Measurements from ENCODE around the gene VTI1B. TPM values are rescaled to one million over a fixed set of nuclear protein-coding genes. Genes with fewer than 3 reads are reported as not detected.
"Not testable (repeated sequence)": the region's sequence is repeated elsewhere in the genome, so short reads cannot be mapped to it uniquely, and the experiment has no call there.

The VTI1B gene
- total RNA-seq, 4 donors from 2014 or later, result 82.0 to 178 (median 99.8) TPM

GRCh38 chr14:67704484-67705089 is 30.2 kb upstream of the VTI1B start:
- Histone ChIP-seq H3K9me3 (no peaks in the 10 kb centered on the region), H3K36me3 (no peaks in the 10 kb centered on the region), H3K27me3 (no peaks in the 10 kb centered on the region), H3K27ac (no peak overlapping the region), H3K4me3 (replicated peaks in 1 of 3) (no peak overlapping the region), H3K4me1 (no peaks in the 10 kb centered on the region)
- intact Hi-C loops (cut with DNase I), result loop anchor here (10.0 kb wide), 1 partner anchor 280 kb away; no protein-coding TSS in a partner anchor
- no peak for DNase-seq
- WGBS, 2 donors, result 0 to 2% methylated on average over 3 of the region's 3 CpGs
- peak in 5 of 6 experiments; percentile 40 to 85 (median 74) for TF ChIP-seq CTCF (IDR thresholded peaks at IDR 0.05)
- no peak for TF ChIP-seq POLR2A (IDR thresholded peaks at IDR 0.05)

DNA sequence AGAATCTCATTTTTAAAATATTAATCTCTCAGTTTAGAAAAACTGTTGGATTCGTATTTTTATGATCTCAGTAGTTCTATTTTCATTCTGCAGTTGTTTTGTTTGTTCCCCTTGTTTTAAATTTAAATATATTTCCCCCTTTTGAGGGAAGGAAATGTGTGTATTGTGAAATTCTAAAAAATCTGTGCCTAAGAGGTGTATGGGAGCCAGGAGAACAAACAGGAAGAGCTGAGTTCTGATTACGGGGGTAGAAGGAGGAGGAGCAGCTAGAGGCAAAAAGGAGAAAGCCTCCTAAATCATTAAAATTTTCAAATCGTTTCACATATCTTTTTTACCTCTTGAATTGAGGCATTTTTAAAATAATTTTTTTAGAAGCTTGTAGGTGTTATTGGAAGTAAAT is 29.6 kb upstream of the VTI1B start:
- intact Hi-C loops (cut with DNase I), result loop anchor here (10.0 kb wide), 1 partner anchor 279 kb away; no protein-coding TSS in a partner anchor
- no peak overlapping the region for H3K27ac ChIP-seq
- H3K4me1 ChIP-seq, result no peaks in the 10 kb centered on the region
- H3K36me3 ChIP-seq, result no peaks in the 10 kb centered on the region
- H3K4me3 ChIP-seq (replicated peaks in 1 of 3), result no peak overlapping the region
- 55 to 59% methylated on average over 3 of the region's 3 CpGs for WGBS, 2 donors
- TF ChIP-seq POLR2A (IDR thresholded peaks at IDR 0.05), result no peak
- DNase-seq, result no peak
- H3K9me3 ChIP-seq, result no peaks in the 10 kb centered on the region
- H3K27me3 ChIP-seq, result no peaks in the 10 kb centered on the region

DNA sequence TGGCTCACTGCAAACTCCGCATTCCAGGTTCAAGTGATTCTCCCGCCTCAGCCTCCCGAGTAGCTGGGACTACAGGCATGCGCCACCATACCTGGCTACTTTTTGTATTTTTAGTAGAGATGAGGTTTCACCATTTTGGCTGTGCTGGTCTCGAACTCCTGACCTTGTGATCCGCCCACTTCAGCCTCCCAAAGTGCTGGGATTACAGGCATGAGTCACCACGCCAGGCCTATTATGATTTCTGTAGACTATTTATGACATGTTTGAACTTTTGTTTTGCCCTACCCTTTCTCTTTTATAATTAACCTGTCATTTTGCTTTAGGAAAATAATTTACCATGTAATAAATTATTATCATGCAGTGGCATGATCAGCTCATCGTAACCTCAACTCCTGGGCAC is 27.1 kb upstream of the VTI1B start, which contains the start of gene RDH12:
Gene RDH12, plus strand, starts transcription at position 395 of the 400 bp plus-strand sequence. CDS start 20,757 bp downstream, outside the sequence.
- H3K9me3 ChIP-seq; H3K36me3 ChIP-seq; DNase-seq; H3K27ac ChIP-seq; H3K27me3 ChIP-seq; H3K4me3 ChIP-seq (replicated peaks in 1 of 3); H3K4me1 ChIP-seq: not testable (repeated sequence)
- 87 to 92% methylated on average over 8 of the region's 8 CpGs for WGBS, 2 donors
- intact Hi-C loops (cut with DNase I), result loop anchor here (10.0 kb wide), 1 partner anchor 277 kb away; no protein-coding TSS in a partner anchor

DNA sequence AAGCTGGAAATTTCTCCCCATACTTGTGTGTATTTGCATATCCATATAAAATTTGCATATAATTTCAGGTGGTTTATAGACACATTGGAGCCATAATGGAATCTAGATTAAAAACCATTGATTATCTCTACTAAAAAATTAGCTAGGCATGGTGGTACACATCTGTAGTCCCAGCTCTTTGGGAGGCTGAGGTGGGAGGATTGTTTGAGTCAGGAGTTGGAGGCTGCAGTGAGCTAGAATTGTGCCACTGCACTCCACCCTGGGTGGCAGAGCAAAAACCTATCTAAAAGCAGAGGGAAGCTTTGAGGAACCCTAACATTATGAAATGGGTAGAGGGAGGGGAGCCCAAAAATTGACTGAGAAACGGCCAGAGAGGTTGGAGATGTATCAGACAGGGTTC is 23.7 kb upstream of the VTI1B start:
- WGBS, 2 donors, result 79 to 90% methylated on average over 1 of the region's 1 CpG
- no peaks in the 10 kb centered on the region for H3K27me3 ChIP-seq
- peaks cover 4 to 5% of the 10 kb centered on the region in 2 donors for H3K4me1 ChIP-seq
- intact Hi-C loops (cut with DNase I), result no loop called here
- H3K9me3 ChIP-seq, result no peaks in the 10 kb centered on the region
- DNase-seq, result no peak
- TF ChIP-seq POLR2A (IDR thresholded peaks at IDR 0.05) (no peak), CTCF (IDR thresholded peaks at IDR 0.05) (no peak)
- H3K4me3 ChIP-seq (replicated peaks in 1 of 3), result no peak overlapping the region
- H3K36me3 ChIP-seq, result no peaks in the 10 kb centered on the region
- no peak overlapping the region for H3K27ac ChIP-seq

DNA sequence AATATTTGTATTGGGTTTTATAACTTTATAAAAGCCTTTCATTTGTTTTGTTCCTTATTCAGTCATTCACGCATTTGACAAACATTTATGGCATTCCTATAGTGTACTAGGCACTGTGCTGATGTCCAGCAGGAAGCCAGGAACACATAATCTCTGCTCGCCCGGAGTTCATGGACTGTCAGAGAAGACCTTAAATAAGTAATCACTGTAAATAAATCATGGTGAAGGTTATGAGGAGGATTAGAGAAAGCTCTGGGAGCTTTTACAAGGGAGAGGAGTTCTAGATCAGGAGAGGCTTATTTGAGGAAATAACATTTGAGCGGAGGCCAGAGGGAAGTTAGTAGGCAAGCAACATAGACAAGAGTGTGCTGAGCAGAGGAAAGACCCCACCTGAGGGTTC is 22.6 kb upstream of the VTI1B start:
- intact Hi-C loops (cut with DNase I), result no loop called here
- no peaks in the 10 kb centered on the region for H3K27me3 ChIP-seq
- no peaks in the 10 kb centered on the region for H3K36me3 ChIP-seq
- peaks cover 5 to 7% of the 10 kb centered on the region in 2 donors for H3K4me1 ChIP-seq
- TF ChIP-seq POLR2A (IDR thresholded peaks at IDR 0.05) (no peak), CTCF (IDR thresholded peaks at IDR 0.05) (no peak)
- H3K4me3 ChIP-seq (replicated peaks in 1 of 3), result no peak overlapping the region
- WGBS, 2 donors, result 78 to 94% methylated on average over 4 of the region's 4 CpGs
- no peak for DNase-seq
- H3K27ac ChIP-seq, result no peak overlapping the region
- H3K9me3 ChIP-seq, result no peaks in the 10 kb centered on the region

GRCh38 chr14:67695394-67695949 is 21.0 kb upstream of the VTI1B start, which contains the start of gene RDH11:
RDH11 (minus strand) TSS chr14:67695764; CDS start chr14:67695703, 61 bp downstream.
- intact Hi-C loops (cut with DNase I), result no loop called here
- TF ChIP-seq POLR2A (IDR thresholded peaks at IDR 0.05) (peak; percentile 39 to 87), CTCF (IDR thresholded peaks at IDR 0.05) (no peak)
- peak within 1 kb of the TSS; percentile 51 to 92 (median 76) for H3K27ac ChIP-seq
- H3K4me3 ChIP-seq (replicated peaks in 1 of 3), result peak within 1 kb of the TSS; percentile 63 to 93 (median 87)
- no peaks in the 10 kb centered on the region for H3K9me3 ChIP-seq
- H3K27me3 ChIP-seq, result no peaks in the 10 kb centered on the region
- DNase-seq, result peak; percentile 86 to 87
- peaks cover 5 to 7% of the 10 kb centered on the region in 2 donors for H3K4me1 ChIP-seq
- H3K36me3 ChIP-seq, result peaks cover 0 to 6% of the 10 kb centered on the region in 2 donors
- WGBS, 2 donors, result 0% methylated on average over 19 to 25 of the region's 25 CpGs
